ENCODE measurements around the gene OLFML1.

DNA sequence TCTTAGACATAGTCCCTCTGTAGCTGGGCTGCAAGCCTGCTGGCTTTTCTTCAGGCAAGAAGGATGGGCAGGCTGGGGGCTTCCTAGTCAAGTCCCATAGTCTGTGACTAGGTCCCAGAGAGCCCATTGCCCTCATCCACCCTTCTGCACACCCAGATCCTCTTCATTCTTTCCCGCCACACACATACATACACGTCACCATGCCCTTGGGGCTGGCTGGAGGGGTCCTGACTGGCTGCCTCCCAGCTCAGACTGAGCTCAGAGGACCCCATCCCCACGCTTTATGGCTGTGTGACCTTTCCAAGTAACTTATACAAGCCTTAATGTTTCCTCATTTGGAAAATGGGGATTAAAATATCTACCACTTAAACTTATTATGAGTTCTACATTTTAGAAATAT is 14.9 kb downstream of the OLFML1 start:
- no peak for TF ChIP-seq POLR2A (IDR thresholded peaks at IDR 0.05; ENCODE audit: low read length)
- TF ChIP-seq GATA1 (IDR thresholded peaks at IDR 0.05; ENCODE audit: low read depth, low read length): no peak
